CD4-positive, alpha-beta T cell treated with Interleukin-1 beta for 1 hour (primary cell): ENCODE measurements around the gene ATP2A3.

Experiments used
- DNase-seq, 2 donors: peaks; one replicate each; pipeline ENCODE4 v3.0.0-alpha.2; 2020 to 2022

ATP2A3 gene

DNA sequence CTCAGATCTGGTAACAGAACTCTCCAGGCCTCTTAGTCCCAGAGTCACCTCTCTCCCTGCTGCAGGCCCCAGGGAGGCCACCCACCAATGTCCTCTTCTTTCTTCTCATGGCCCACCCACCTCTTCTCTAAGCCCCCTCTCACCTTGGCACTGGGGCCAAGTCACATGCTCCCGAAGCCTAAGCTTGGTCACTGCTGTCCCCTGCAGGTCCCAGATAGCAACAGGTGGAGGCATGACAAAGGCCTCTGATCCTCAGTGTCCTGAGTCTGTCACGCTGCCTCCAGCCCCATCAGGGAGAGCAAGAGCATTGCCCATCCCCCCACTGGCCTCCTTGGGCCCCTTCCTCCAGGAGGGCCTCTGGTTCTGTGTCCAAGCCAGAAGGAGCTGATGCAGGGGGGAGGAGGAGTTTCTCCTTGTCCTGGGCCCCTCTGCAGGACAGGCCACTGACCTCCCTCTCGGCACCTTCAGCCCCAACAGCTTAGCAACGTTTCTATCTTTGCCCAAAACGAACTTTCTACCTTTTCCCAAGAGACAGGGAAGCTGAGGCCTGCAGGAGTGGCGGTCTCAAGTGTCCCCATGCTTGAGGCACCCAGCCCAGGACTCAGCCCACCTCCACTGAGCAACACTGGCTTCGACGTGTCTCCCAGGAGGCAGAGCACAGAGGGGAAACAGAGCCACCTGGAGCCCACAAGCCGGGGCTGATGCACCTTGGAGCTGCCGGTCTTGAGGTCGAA is 56.6 kb downstream of the ATP2A3 start:
- DNase-seq, result no peak

DNA sequence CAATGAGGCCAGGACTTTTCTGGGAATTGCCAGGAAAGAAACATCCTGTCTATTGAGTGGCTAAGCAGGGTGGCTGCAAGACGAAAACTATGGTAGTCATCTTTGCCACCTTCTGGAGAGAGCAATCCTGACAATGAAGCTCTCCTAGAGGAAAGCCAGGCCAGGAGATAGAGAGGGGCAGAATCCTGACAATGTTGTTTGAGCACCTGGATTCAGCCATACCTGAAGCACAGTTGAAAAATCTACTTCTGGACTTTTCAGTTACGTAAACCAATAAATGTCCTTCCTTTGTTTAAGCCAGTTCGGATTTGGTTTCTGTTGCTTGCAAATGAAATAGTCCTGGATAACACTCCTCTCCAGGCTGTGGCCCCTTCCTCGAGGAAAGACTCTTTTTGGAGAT is 57.4 kb downstream of the ATP2A3 start:
- DNase-seq, result no peak

- peak in 1 of 2 donors; percentile 33 for DNase-seq
Measured at GRCh38 chr17:3905017-3905520, 59.2 kb downstream of the ATP2A3 start.

GRCh38 chr17:3904501-3904900 is 59.7 kb downstream of the ATP2A3 start:
- DNase-seq, result no peak

DNA sequence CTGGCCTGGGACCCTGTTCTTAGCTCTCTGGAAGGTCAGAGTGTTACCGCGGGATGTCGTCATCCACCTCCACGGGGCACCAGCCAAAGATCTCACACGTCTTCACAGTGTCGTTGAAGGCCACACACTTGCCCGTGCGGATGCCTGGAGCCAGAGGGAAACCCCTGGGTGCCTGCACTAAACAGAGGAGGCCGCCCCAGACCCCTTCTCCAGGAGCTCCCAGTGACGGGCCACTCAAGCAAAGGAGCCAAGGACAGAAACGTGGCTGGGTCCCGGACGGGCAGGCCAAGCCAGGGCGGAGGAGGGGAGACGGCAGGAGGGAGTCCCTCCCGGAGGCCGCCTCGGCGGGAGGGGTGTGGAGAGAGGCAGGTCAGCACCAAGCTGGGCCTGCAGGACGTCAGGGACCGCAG is 60.4 kb downstream of the ATP2A3 start:
- no peak for DNase-seq

GRCh38 chr17:3903051-3903825 is 61.0 kb downstream of the ATP2A3 start:
- no peak for DNase-seq

DNA sequence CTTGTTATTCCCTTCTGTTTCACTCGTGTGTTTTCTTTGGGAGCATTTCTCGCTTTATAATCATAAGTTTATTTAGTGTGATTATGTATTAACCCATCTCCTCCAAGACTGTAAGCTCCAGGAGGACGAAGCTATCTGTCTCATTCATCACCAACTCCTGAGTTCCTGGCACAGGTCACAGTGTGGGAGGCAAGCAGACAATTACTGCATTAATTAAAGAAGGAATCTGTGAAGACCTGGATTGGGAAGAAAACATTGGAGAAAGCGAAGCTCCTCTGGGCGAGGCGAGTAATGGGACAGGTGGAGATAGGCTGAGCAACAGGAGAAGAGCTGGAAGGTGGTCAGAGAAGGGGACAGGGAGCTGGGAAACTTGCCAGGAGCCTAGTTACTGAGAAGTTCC is 63.6 kb downstream of the ATP2A3 start:
- DNase-seq, result no peak

- no peak for DNase-seq
Measured at GRCh38 chr17:3897731-3898130, 66.5 kb downstream of the ATP2A3 start.

DNA sequence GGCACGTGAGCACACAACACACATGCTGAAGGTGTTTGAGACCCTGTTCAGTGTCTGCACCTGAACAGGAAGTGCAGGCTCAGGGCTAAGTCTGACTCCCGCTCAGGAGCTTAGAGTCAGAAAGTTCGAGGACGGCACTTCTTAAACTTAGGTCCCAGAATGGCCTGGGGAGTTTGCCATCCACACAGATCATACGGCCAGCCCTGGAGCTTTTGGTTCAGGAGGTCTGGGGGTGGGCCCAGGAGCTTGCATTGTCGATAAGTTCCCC is 67.3 kb downstream of the ATP2A3 start:
- DNase-seq, result no peak

DNA sequence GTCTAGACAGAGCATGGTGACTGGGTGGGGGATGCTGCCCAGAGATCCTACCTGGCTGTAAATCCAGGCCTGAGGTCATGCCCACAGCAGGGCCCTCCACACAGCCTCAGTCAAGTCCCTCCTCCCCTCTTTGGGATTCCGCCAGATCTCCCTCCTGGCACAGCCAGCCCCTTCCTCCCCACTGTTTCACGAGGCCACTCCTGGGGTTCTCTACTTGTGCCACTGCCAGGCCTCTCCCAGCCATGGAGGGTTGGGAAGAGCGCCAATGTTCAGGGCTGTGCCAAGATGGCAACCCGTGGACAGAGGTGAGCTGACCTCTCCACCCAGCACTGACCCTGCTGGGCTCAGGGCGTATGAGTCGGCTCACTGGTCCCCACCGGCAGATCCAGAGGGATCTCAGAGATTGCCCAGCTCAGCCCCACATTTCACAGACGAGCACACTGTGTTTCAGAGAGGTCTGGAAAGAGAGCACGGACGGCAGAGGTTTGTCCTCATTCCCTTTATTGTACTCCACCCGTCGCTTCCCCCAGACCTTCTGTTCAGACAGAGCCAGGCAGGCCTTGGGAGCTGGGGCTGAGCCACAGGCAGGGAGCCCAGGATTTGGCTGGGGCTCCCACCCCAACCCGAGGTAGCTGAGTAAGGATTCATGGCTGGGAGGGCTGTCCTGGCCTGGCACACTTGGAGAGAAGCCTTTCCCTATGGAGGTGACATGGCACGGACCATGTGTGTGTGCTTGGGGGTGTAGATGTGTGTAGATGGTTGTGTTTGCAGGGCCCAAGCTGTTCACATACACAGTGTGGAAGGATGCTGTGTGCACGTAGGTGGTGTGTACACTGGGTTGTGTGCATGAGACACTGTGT is 67.9 kb downstream of the ATP2A3 start:
- no peak for DNase-seq

- DNase-seq, result no peak
Measured at GRCh38 chr17:3895354-3895753, 68.9 kb downstream of the ATP2A3 start.

GRCh38 chr17:3894911-3895343 is 69.3 kb downstream of the ATP2A3 start:
- no peak for DNase-seq

DNA sequence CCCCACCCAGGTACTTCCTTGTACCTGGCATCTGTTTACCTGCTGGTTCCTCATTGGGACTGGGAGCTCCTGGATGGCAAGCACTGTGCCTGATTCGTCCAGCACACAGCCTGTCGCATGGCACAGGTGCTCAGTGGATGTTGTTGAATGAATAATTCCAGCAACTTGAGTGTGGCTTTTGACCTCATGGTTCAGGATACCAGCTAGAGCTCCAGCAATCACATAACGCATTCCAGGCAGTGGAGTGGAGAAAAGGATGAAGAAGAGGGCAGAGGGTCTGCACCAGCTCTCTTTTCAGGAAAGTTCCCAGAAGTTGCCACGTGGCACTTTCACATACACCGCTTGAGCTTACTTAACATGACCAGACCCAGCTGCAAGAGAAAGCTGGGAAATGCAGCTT is 70.0 kb downstream of the ATP2A3 start:
- DNase-seq, result no peak

- DNase-seq, result no peak
Measured at GRCh38 chr17:3893720-3894116, 70.5 kb downstream of the ATP2A3 start.

GRCh38 chr17:3893003-3893719 is 71.1 kb downstream of the ATP2A3 start, which contains the start of gene CAMKK1:
TSS of gene CAMKK1 (minus strand) at chr17:3893053. CDS start at chr17:3885687, 7,366 bp downstream.
- DNase-seq, result peak; percentile 89 to 91

GRCh38 chr17:3892095-3892998 is 71.9 kb downstream of the ATP2A3 start:
- peak; percentile 84 to 87 for DNase-seq

DNA sequence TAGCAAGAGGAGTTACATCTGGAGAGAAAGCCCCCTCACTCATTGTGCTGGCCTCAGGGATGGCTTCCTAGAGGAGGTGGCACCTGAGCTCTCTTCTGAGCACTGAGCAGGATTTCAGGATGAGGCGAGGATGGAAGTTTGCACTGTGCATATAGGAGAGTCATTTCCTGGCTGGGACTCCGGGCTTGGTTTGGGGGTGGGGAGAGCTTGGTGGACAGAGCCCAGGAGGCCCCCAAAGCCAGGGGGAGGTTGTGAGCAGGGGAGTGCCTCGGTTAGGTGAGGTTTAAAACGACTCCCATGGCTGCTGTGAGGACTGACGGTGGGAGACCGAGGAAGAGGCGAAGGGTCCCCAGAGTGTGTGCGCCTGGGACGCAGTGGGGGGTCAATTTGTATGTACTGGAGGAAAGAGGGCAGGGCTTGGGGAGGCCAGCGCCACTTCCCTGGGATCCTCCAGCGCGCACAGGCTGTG is 72.6 kb downstream of the ATP2A3 start:
- no peak for DNase-seq

DNA sequence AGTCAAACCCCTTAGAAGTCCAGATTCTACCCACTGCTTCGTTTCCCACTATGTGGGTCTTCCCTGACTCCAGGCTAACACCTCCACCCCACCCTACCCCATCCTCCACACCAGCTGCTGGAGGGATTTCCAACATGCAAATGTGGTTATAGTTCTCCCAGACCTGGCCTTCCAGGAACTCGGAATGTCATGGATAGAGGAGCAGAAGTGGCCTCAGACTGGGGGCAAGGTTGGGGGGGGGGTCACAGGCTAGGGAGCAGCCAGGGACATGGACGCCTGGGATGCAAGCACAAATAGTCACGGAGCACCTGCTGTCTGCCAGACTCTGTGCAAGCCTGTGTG is 73.4 kb downstream of the ATP2A3 start:
- DNase-seq, result no peak

DNA sequence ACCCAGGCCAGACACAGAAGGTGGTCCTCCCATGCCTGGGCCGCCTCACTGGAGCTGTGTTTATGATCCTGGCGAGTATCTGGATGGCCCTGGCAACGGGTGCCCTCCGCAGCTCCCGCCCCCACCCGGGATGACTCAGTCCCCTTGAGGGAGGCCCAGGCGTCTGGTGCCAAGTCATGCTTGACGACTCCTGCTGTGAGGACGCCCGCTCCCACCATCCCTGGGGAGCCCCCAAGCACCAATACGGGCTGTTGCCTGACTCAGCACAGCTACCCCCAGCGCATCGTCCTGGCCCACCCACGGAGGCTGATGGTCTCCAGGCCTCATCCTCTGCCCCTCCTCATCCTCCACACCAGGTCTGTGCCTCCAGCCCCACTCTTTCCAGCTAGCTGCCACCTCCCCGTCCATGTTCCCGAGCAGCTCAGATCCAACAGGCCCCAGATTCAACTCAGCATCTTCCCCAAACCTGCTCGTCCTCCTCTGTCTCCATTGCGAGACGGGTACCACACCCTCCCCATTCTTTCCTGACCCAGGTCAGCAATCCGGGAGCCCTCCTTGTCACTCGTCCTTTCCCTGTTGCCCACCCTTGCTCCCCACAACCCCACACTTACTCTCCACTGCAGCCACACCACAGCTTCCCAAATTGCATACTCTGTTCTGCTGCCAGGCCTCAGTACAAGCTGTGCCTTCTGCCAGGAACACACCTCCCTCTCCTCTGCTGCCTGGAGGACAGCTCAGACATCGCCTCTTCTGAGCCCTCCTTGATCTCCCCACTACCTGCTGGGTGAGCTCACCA is 74.0 kb downstream of the ATP2A3 start:
- DNase-seq, result peak in 1 of 2 donors; percentile 35

DNA sequence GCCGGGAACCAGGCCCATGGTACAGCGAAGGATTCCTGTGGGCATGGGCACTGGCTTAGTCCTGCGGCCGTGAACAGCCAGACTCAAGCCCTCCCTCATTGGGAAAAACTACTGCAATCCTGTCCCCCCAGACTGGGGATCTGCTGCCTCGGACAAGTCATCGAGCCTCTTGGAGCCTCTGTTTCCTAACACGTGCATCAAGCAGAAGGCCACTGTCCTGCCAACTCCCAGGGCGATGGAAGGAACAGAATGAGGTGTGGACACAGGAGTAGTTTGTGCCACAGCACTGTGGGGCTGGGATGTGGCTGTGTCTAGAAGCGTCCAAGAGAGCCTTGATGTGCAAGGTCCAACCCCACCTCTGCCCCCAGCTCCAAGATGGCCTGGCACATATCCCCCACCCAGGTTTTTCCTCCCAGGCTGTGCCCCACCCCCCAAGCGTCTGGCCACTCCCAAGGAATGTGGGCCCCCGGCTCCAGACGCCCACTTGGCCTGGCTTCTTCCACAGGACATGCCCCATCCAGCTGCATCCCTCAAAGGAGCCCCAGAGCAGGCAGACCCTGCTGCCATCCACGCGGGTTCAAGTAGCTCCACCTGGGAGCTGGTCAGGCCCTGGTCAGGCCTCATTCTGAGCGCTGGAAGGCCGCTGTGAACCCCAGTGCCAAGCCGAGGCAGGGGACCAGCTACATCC is 74.8 kb downstream of the ATP2A3 start:
- no peak for DNase-seq
